Left ventricle myocardium superior (tissue), 1 donor: ENCODE data around the gene MCM3. TPM values are rescaled to one million over a fixed set of nuclear protein-coding genes. Genes with fewer than 3 reads are reported as not detected.

Experiments used
- ATAC-seq: fragments of 200-7000 bp; cut with Tn5 transposase; one replicate; pipeline ENCODE4 v1.9.1; 2020; ENCODE audit warnings: mild to moderate bottlenecking, moderate library complexity
- DNase-seq: peaks from one replicate; pipeline ENCODE4 v3.0.0-alpha.2; 2020
- intact Hi-C: fragments of 100-400 bp; cut with micrococcal nuclease; formaldehyde crosslinking; loops from one replicate; pipeline ENCODE4 v1.11.0; 2022
- total RNA-seq: library from RNA; stranded (reverse); fragmentation: NEBNext Ultra II Directional; extraction: Animal tissue kit (Norgen Biotek cat#: 25700); gene quantifications from one replicate; pipeline ENCODE4 v1.2.1, GENCODE V29; 2021
- donor health status: DM: no; HTN: yes; CAD: no; lungs with severe emphysema.

MCM3 gene
- total RNA-seq, 1 donor from 2014 or later = 21.8 TPM

DNA sequence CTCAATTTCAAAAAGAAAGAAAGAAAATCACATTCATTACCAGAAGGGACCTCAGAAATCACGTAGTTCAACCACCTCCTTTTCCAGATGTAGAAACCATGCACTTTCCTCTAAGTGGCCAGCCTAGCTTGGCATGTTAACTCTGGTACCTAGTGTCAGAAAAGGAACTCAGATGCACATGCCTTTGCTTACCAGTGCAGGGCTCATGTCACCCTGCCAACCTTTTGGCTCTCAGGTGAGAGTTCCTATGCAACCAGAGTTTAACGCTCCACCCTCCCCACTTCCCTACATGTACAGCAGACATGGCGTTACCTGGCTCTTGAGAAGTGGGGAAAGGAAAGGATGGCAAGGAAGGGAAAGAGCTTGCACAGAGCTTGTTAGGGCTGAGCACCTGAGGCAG, 23.9 kb downstream of the MCM3 start:
- DNase-seq (no peak), ATAC-seq (no peak)
- intact Hi-C loops = no loop called here

DNA sequence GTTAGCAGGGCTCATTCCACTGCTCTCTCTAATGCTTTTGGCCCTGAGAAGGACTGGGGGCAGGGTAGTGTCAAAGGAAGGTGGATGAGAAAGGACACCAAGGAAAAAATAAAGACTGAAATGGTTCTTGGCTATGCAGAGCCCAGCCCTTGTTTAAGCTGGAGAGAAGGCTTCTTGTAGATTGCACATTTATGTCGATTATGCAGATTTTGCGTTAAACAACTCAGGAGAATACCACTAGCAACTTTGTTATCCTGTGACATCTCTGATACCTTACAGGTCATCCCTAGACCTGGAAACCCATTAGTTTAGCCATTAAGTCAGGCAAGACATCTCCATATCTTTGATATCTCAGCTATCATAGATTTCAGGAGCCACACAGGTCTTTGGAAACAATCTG, 29.1 kb downstream of the MCM3 start:
- DNase-seq (no peak), ATAC-seq (no peak)
- intact Hi-C loops = no loop called here

DNA sequence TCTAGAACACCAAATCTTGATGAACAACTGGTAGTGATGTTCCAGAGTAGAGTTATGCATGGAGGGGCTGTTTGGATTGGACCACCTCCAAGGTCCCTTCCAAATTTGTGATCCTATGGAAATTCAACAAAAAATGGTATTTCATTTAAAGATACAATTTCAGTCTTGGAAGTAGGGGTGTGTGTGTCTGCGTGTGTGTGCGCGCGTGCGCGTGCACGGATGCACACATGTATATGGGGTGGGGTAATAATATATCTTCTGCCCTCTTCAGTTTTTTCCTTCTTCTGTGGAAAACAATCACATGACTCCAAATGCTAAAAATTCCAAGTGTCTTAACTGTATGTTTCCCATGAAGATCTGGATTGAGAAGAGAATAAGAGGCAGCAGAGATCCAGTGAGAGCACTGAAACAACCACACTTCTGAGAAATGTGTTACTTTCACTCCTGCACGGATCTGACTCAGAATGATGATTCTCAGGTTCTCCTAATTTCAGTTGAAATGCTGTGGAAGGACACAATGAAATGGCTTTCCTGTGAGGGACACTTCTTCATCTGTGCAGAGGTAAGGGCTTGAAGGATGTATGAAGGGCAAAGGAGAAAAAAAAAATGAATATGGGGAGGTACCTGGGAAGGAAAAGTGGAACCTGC, 29.7 kb downstream of the MCM3 start:
- ATAC-seq (no peak), DNase-seq (no peak)
- intact Hi-C loops = no loop called here

DNA sequence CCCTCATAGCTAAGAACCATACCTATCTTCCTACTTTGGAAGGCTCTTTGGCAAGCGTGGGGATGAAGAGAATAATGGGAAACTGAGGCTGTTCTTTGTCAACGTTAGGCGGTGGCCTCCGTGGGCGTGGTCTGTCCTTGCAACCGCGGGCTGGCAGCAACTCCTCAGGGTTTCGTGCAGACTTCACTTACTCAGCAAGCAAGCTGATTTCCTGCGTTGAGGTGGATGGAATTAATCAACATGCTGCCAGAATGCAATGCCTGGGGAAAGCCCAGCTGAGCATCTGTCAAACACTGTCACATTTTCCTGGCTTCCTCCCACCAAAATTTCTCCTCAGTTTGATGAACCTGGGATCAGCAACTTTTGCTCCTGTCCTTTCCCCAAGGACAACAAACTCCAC, 31.0 kb downstream of the MCM3 start:
- ATAC-seq = no peak

GRCh38 chr6:52251113-52251512, 33.4 kb downstream of the MCM3 start:
- intact Hi-C loops = no loop called here
- no peak for DNase-seq
- no peak for ATAC-seq

More for the DNA sequence above, 31.0 kb downstream of the MCM3 start:
- DNase-seq = no peak
- intact Hi-C loops = no loop called here

DNA sequence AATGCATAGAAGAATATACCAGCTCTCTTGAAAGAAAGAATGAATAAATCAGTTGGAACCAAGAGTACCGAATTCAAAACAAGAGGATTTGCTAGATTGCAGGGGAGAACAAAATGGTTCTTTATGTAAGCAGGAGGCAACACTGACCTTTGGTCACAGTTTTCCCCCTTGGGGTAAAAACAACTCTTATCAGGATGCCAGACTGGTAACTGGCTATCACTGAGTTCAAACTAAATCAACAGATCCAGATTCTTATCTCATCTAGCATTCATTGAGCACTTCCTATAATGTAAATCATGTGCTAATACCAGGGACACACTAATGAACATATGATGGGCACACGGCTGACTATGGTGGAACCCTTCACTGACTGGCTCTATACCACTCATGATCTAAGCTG, 35.5 kb downstream of the MCM3 start:
- DNase-seq = no peak
- intact Hi-C loops = no loop called here
- ATAC-seq = no peak

GRCh38 chr6:52245425-52245824, 39.1 kb downstream of the MCM3 start:
- intact Hi-C loops = no loop called here
- ATAC-seq (no peak), DNase-seq (no peak)

- ATAC-seq = no peak
- DNase-seq = no peak
- intact Hi-C loops = no loop called here
Observed at GRCh38 chr6:52244400-52244799, 40.1 kb downstream of the MCM3 start, which contains the start of gene IL17F. Gene IL17F, minus strand, starts transcription at chr6:52244500. Its CDS starts 71 bp downstream, at chr6:52244429.

- intact Hi-C loops = no loop called here
- ATAC-seq (no peak), DNase-seq (no peak)
Observed at GRCh38 chr6:52243282-52243893, 41.2 kb downstream of the MCM3 start.

- DNase-seq (no peak), ATAC-seq (no peak)
- intact Hi-C loops = no loop called here
Observed at GRCh38 chr6:52241819-52242218, 42.7 kb downstream of the MCM3 start.

- intact Hi-C loops = no loop called here
- DNase-seq (no peak), ATAC-seq (no peak)
Observed at GRCh38 chr6:52233975-52234823, 50.3 kb downstream of the MCM3 start.

GRCh38 chr6:52233005-52233404, 51.5 kb downstream of the MCM3 start:
- intact Hi-C loops = no loop called here
- DNase-seq (no peak), ATAC-seq (no peak)

GRCh38 chr6:52231406-52232127, 53.0 kb downstream of the MCM3 start:
- ATAC-seq (no peak), DNase-seq (no peak)
- intact Hi-C loops = no loop called here

GRCh38 chr6:52230685-52231084, 53.9 kb downstream of the MCM3 start:
- DNase-seq (no peak), ATAC-seq (no peak)
- intact Hi-C loops = no loop called here

DNA sequence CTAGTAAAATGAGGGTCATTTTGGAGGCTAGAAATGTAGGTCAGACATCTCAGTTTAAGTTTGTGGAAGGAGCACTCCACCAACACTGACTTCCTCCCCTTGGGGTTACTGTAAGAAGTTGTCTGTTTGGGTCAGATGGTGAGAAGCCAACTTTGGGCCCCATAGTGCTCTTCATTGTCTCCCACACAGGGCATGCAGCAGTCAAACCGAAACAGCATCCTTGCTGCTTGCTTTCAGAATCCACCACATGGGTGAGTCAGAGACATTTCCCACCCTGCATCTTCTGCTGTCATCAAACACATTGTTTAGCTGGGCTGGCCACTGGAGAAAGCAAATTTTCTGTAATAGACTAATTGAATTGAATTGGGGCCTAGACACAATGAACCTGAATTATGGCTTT, 57.0 kb downstream of the MCM3 start:
- intact Hi-C loops = no loop called here
- ATAC-seq = no peak
- DNase-seq = no peak

DNA sequence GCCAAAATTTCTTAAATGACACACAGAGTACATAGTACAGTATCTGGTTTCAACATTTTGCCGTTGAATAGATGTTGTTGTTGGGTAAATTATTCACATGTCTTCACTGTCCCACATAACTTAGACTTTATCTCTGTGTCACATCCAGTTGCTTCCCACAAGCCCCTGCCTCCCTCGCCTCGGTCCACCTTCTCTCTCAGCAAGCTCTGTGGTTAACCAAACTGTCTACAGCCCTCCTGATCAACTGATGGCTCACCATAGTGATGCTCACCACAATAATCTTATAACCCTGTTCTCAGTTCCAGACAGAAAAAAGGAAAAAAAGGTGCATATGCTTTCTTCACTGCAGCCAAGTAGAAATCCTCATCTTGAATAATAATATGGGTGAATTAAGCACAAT, 63.2 kb downstream of the MCM3 start:
- DNase-seq (no peak), ATAC-seq (no peak)
- intact Hi-C loops = no loop called here

GRCh38 chr6:52217761-52218160, 66.8 kb downstream of the MCM3 start:
- intact Hi-C loops = no loop called here
- ATAC-seq (no peak), DNase-seq (no peak)

GRCh38 chr6:52216932-52217575, 67.5 kb downstream of the MCM3 start:
- intact Hi-C loops = no loop called here
- no peak for DNase-seq
- no peak for ATAC-seq

- intact Hi-C loops = no loop called here
- DNase-seq = no peak
- no peak for ATAC-seq
Observed at GRCh38 chr6:52215787-52216186, 68.8 kb downstream of the MCM3 start.
